Measurements from ENCODE around the gene UBFD1. TPM values are rescaled to one million over a fixed set of nuclear protein-coding genes. Genes with fewer than 3 reads are reported as not detected.
"Not testable (repeated sequence)": the region's sequence is repeated elsewhere in the genome, so short reads cannot be mapped to it uniquely, and the experiment has no call there.

Gene UBFD1
- polyA plus RNA-seq, 2 donors: 3.8 to 7.5 TPM

- Histone ChIP-seq H3K4me3 (ENCODE audit: low read depth in 1 of 2, low read length in 2 of 2) (no peak overlapping the region), H3K36me3 (ENCODE audit: control insufficient read depth in 2 of 2, insufficient read depth in 2 of 2, low read length in 1 of 2) (peaks cover 4 to 27% of the 10 kb centered on the region in 2 donors), H3K27me3 (ENCODE audit: control insufficient read depth in 1 of 2, insufficient read depth in 2 of 2, low read length in 2 of 2) (no peaks in the 10 kb centered on the region), H3K4me1 (ENCODE audit: control insufficient read depth in 2 of 2, insufficient read depth in 2 of 2, low read length in 1 of 2) (peaks cover 2 to 4% of the 10 kb centered on the region in 2 donors), H3K9me3 (ENCODE audit: control insufficient read depth in 2 of 2, insufficient read depth in 1 of 2, low read depth in 1 of 2, low read length in 1 of 2) (no peaks in the 10 kb centered on the region), H3K27ac (ENCODE audit: low read depth in 2 of 2, low read length in 1 of 2) (no peak overlapping the region)
- WGBS, 2 donors: 96 to 97% methylated on average over 3 of the region's 3 CpGs
Measured at GRCh38 chr16:23590181-23590580, 32.7 kb downstream of the UBFD1 start.

GRCh38 chr16:23594186-23594585 lies 36.7 kb downstream of the UBFD1 start:
- H3K27ac ChIP-seq (ENCODE audit: low read depth in 2 of 2, low read length in 1 of 2): no peak overlapping the region
- WGBS, 2 donors: 95 to 96% methylated on average over 12 of the region's 12 CpGs
- no peak overlapping the region for H3K4me3 ChIP-seq (ENCODE audit: low read depth in 1 of 2, low read length in 2 of 2)
- H3K27me3 ChIP-seq (ENCODE audit: control insufficient read depth in 1 of 2, insufficient read depth in 2 of 2, low read length in 2 of 2): no peaks in the 10 kb centered on the region
- H3K9me3 ChIP-seq (ENCODE audit: control insufficient read depth in 2 of 2, insufficient read depth in 1 of 2, low read depth in 1 of 2, low read length in 1 of 2): no peaks in the 10 kb centered on the region
- H3K4me1 ChIP-seq (ENCODE audit: control insufficient read depth in 2 of 2, insufficient read depth in 2 of 2, low read length in 1 of 2): peaks cover 3 to 4% of the 10 kb centered on the region in 2 donors
- H3K36me3 ChIP-seq (ENCODE audit: control insufficient read depth in 2 of 2, insufficient read depth in 2 of 2, low read length in 1 of 2): peaks cover 0 to 20% of the 10 kb centered on the region in 2 donors

GRCh38 chr16:23595246-23595950 lies 37.9 kb downstream of the UBFD1 start:
- no peaks in the 10 kb centered on the region for H3K9me3 ChIP-seq (ENCODE audit: control insufficient read depth in 2 of 2, insufficient read depth in 1 of 2, low read depth in 1 of 2, low read length in 1 of 2)
- peak overlapping the region; percentile 29 to 83 for H3K27ac ChIP-seq (ENCODE audit: low read depth in 2 of 2, low read length in 1 of 2)
- 17 to 19% methylated on average over 34 of the region's 34 CpGs for WGBS, 2 donors
- peak overlapping the region; percentile 87 to 98 for H3K4me3 ChIP-seq (ENCODE audit: low read depth in 1 of 2, low read length in 2 of 2)
- H3K27me3 ChIP-seq (ENCODE audit: control insufficient read depth in 1 of 2, insufficient read depth in 2 of 2, low read length in 2 of 2): no peaks in the 10 kb centered on the region
- peaks cover 3 to 4% of the 10 kb centered on the region in 2 donors for H3K4me1 ChIP-seq (ENCODE audit: control insufficient read depth in 2 of 2, insufficient read depth in 2 of 2, low read length in 1 of 2)
- H3K36me3 ChIP-seq (ENCODE audit: control insufficient read depth in 2 of 2, insufficient read depth in 2 of 2, low read length in 1 of 2): peaks cover 0 to 14% of the 10 kb centered on the region in 2 donors

GRCh38 chr16:23595951-23596720 lies 38.6 kb downstream of the UBFD1 start, which contains the start of gene NDUFAB1:
Gene NDUFAB1, minus strand, starts transcription at chr16:23596316. Its CDS starts 26 bp downstream, at chr16:23596290.
- Histone ChIP-seq H3K4me1 (ENCODE audit: control insufficient read depth in 2 of 2, insufficient read depth in 2 of 2, low read length in 1 of 2) (peaks cover 3 to 4% of the 10 kb centered on the region in 2 donors), H3K27ac (ENCODE audit: low read depth in 2 of 2, low read length in 1 of 2) (peak within 1 kb of the TSS; percentile 29 to 83), H3K27me3 (ENCODE audit: control insufficient read depth in 1 of 2, insufficient read depth in 2 of 2, low read length in 2 of 2) (no peaks in the 10 kb centered on the region), H3K9me3 (ENCODE audit: control insufficient read depth in 2 of 2, insufficient read depth in 1 of 2, low read depth in 1 of 2, low read length in 1 of 2) (no peaks in the 10 kb centered on the region), H3K4me3 (ENCODE audit: low read depth in 1 of 2, low read length in 2 of 2) (peak within 1 kb of the TSS; percentile 87 to 98), H3K36me3 (ENCODE audit: control insufficient read depth in 2 of 2, insufficient read depth in 2 of 2, low read length in 1 of 2) (peaks cover 0 to 14% of the 10 kb centered on the region in 2 donors)
- WGBS, 2 donors: 2% methylated on average over 61 to 67 of the region's 67 CpGs

GRCh38 chr16:23597003-23597756 lies 39.7 kb downstream of the UBFD1 start:
- H3K9me3 ChIP-seq (ENCODE audit: control insufficient read depth in 2 of 2, insufficient read depth in 1 of 2, low read depth in 1 of 2, low read length in 1 of 2): no peaks in the 10 kb centered on the region
- peaks cover 0 to 5% of the 10 kb centered on the region in 2 donors for H3K36me3 ChIP-seq (ENCODE audit: control insufficient read depth in 2 of 2, insufficient read depth in 2 of 2, low read length in 1 of 2)
- 82 to 86% methylated on average over 11 of the region's 11 CpGs for WGBS, 2 donors
- peaks cover 3 to 4% of the 10 kb centered on the region in 2 donors for H3K4me1 ChIP-seq (ENCODE audit: control insufficient read depth in 2 of 2, insufficient read depth in 2 of 2, low read length in 1 of 2)
- H3K4me3 ChIP-seq (ENCODE audit: low read depth in 1 of 2, low read length in 2 of 2): no peak overlapping the region
- no peaks in the 10 kb centered on the region for H3K27me3 ChIP-seq (ENCODE audit: control insufficient read depth in 1 of 2, insufficient read depth in 2 of 2, low read length in 2 of 2)
- no peak overlapping the region for H3K27ac ChIP-seq (ENCODE audit: low read depth in 2 of 2, low read length in 1 of 2)

GRCh38 chr16:23607726-23608125 lies 50.2 kb downstream of the UBFD1 start:
- H3K36me3 ChIP-seq (ENCODE audit: control insufficient read depth in 2 of 2, insufficient read depth in 2 of 2, low read length in 1 of 2): peaks cover 4 to 9% of the 10 kb centered on the region in 2 donors
- WGBS, 2 donors: 70 to 79% methylated on average over 6 of the region's 6 CpGs
- no peak overlapping the region for H3K27ac ChIP-seq (ENCODE audit: low read depth in 2 of 2, low read length in 1 of 2)
- H3K4me1 ChIP-seq (ENCODE audit: control insufficient read depth in 2 of 2, insufficient read depth in 2 of 2, low read length in 1 of 2): no peaks in the 10 kb centered on the region
- no peak overlapping the region for H3K4me3 ChIP-seq (ENCODE audit: low read depth in 1 of 2, low read length in 2 of 2)
- H3K27me3 ChIP-seq (ENCODE audit: control insufficient read depth in 1 of 2, insufficient read depth in 2 of 2, low read length in 2 of 2): no peaks in the 10 kb centered on the region
- no peaks in the 10 kb centered on the region for H3K9me3 ChIP-seq (ENCODE audit: control insufficient read depth in 2 of 2, insufficient read depth in 1 of 2, low read depth in 1 of 2, low read length in 1 of 2)

GRCh38 chr16:23608194-23608593 lies 50.7 kb downstream of the UBFD1 start:
- Histone ChIP-seq H3K27ac (ENCODE audit: low read depth in 2 of 2, low read length in 1 of 2) (no peak overlapping the region), H3K4me1 (ENCODE audit: control insufficient read depth in 2 of 2, insufficient read depth in 2 of 2, low read length in 1 of 2) (no peaks in the 10 kb centered on the region), H3K9me3 (ENCODE audit: control insufficient read depth in 2 of 2, insufficient read depth in 1 of 2, low read depth in 1 of 2, low read length in 1 of 2) (no peaks in the 10 kb centered on the region), H3K4me3 (ENCODE audit: low read depth in 1 of 2, low read length in 2 of 2) (no peak overlapping the region), H3K27me3 (ENCODE audit: control insufficient read depth in 1 of 2, insufficient read depth in 2 of 2, low read length in 2 of 2) (no peaks in the 10 kb centered on the region), H3K36me3 (ENCODE audit: control insufficient read depth in 2 of 2, insufficient read depth in 2 of 2, low read length in 1 of 2) (peaks cover 4 to 9% of the 10 kb centered on the region in 2 donors)
- WGBS, 2 donors: 71 to 72% methylated on average over 4 of the region's 4 CpGs

GRCh38 chr16:23609929-23610328 lies 52.4 kb downstream of the UBFD1 start:
- no peak overlapping the region for H3K27ac ChIP-seq (ENCODE audit: low read depth in 2 of 2, low read length in 1 of 2)
- H3K4me1 ChIP-seq (ENCODE audit: control insufficient read depth in 2 of 2, insufficient read depth in 2 of 2, low read length in 1 of 2): no peaks in the 10 kb centered on the region
- H3K4me3 ChIP-seq (ENCODE audit: low read depth in 1 of 2, low read length in 2 of 2): no peak overlapping the region
- H3K9me3 ChIP-seq (ENCODE audit: control insufficient read depth in 2 of 2, insufficient read depth in 1 of 2, low read depth in 1 of 2, low read length in 1 of 2): no peaks in the 10 kb centered on the region
- H3K27me3 ChIP-seq (ENCODE audit: control insufficient read depth in 1 of 2, insufficient read depth in 2 of 2, low read length in 2 of 2): no peaks in the 10 kb centered on the region
- 94 to 96% methylated on average over 1 of the region's 1 CpG for WGBS, 2 donors
- peaks cover 2 to 7% of the 10 kb centered on the region in 2 donors for H3K36me3 ChIP-seq (ENCODE audit: control insufficient read depth in 2 of 2, insufficient read depth in 2 of 2, low read length in 1 of 2)

GRCh38 chr16:23610905-23611304 lies 53.4 kb downstream of the UBFD1 start:
- not testable (repeated sequence) for H3K27me3 ChIP-seq (ENCODE audit: control insufficient read depth in 1 of 2, insufficient read depth in 2 of 2, low read length in 2 of 2); H3K36me3 ChIP-seq (ENCODE audit: control insufficient read depth in 2 of 2, insufficient read depth in 2 of 2, low read length in 1 of 2); H3K4me3 ChIP-seq (ENCODE audit: low read depth in 1 of 2, low read length in 2 of 2); H3K4me1 ChIP-seq (ENCODE audit: control insufficient read depth in 2 of 2, insufficient read depth in 2 of 2, low read length in 1 of 2); H3K9me3 ChIP-seq (ENCODE audit: control insufficient read depth in 2 of 2, insufficient read depth in 1 of 2, low read depth in 1 of 2, low read length in 1 of 2); H3K27ac ChIP-seq (ENCODE audit: low read depth in 2 of 2, low read length in 1 of 2)
- 96 to 98% methylated on average over 6 of the region's 6 CpGs for WGBS, 2 donors

Data from esophagus (tissue), 2 donors.